AG09309 (cell line): Measurements from ENCODE around the gene UBE2S.
"Not testable (repeated sequence)": the region's sequence is repeated elsewhere in the genome, so short reads cannot be mapped to it uniquely, and the experiment has no call there.

ENCODE experiments used
- DNase-seq: peaks from one replicate; pipeline ENCODE4 v3.0.0-alpha.2; 2010; ENCODE audit warnings: low read depth
- H3K4me3 ChIP-seq: 2 replicates; pipeline ENCODE4 v1.5.1; 2011; ENCODE audit warnings: mild to moderate bottlenecking, low read depth, low read length, moderate library complexity; ENCODE audit not compliant: control insufficient read depth
- TF ChIP-seq, protein P1 (sequence below): IDR thresholded peaks from 2 replicates; pipeline ENCODE4 v1.5.1; 2011; ENCODE audit warnings: mild to moderate bottlenecking, low read depth, low read length, inconsistent platforms; ENCODE audit not compliant: insufficient read depth, control insufficient read depth; ENCODE audit errors: missing control alignments

UBE2S gene

GRCh38 chr19:55419103-55419502, 11.5 kb upstream of the UBE2S start:
- no peak overlapping the region for H3K4me3 ChIP-seq
- TF ChIP-seq, protein P1, sequence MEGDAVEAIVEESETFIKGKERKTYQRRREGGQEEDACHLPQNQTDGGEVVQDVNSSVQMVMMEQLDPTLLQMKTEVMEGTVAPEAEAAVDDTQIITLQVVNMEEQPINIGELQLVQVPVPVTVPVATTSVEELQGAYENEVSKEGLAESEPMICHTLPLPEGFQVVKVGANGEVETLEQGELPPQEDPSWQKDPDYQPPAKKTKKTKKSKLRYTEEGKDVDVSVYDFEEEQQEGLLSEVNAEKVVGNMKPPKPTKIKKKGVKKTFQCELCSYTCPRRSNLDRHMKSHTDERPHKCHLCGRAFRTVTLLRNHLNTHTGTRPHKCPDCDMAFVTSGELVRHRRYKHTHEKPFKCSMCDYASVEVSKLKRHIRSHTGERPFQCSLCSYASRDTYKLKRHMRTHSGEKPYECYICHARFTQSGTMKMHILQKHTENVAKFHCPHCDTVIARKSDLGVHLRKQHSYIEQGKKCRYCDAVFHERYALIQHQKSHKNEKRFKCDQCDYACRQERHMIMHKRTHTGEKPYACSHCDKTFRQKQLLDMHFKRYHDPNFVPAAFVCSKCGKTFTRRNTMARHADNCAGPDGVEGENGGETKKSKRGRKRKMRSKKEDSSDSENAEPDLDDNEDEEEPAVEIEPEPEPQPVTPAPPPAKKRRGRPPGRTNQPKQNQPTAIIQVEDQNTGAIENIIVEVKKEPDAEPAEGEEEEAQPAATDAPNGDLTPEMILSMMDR, result no peak
- no peak for DNase-seq

DNA sequence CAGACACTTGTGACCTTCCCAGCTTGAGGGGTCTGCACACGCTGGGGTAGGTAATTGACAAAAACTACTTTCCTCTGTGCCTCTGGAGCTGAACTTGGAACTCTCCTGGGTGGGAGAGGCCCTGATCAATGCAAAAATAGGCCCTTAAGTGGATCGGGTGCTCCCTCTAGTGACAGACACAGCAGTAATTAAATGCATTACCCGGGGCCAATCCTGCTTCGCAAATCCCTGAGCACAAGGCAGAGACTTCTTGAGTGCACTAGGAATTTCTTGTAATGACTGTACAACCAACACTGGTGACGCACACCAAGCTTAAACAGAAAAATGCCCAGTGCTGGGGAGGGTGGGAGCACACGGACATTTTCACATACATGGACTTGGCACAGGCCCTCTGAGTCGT, 10.6 kb upstream of the UBE2S start:
- TF ChIP-seq, protein P1, result peak; percentile 74
- peak; percentile 62 for DNase-seq
- no peak overlapping the region for H3K4me3 ChIP-seq

- DNase-seq, result no peak
- H3K4me3 ChIP-seq, result no peak overlapping the region
- TF ChIP-seq, protein P1, result no peak
Observed at GRCh38 chr19:55410168-55410567, 2.6 kb upstream of the UBE2S start.

DNA sequence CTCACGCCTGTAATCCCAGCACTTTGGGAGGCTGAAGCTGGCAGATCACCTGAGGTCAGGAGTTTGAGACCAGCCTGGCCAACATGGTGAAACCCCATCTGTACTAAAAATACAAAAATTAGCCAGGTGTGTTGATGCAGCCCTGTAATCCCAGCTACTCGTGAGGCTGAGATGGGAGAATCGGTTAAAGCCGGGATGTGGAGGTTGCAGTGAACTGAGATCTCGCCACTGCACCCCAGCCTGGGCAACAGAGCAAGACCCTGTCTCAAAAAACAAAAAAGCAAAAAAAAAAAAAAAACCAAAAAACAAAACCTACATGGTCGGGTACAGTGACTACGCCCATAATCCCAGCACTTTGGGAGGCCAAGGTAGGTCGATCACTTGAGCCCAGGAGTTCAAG, 1.6 kb upstream of the UBE2S start:
- not testable (repeated sequence) for DNase-seq

GRCh38 chr19:55408533-55408872, 915 bp upstream of the UBE2S start:
- TF ChIP-seq, protein P1, result no peak
- DNase-seq, result no peak
- H3K4me3 ChIP-seq, result peak overlapping the region; percentile 39

More for the DNA sequence above, 1.6 kb upstream of the UBE2S start:
- not testable (repeated sequence) for H3K4me3 ChIP-seq

- TF ChIP-seq, protein P1, result no peak
- peak overlapping the region; percentile 55 for H3K4me3 ChIP-seq
- peak; percentile 97 for DNase-seq
Observed at GRCh38 chr19:55407800-55408532, 378 bp upstream of the UBE2S start.

- TF ChIP-seq, protein P1, result no peak
- peak overlapping the region; percentile 80 for H3K4me3 ChIP-seq
- no peak for DNase-seq
Observed at GRCh38 chr19:55406826-55407549, 600 bp downstream of the UBE2S start.
